K562 (cell line): ENCODE data around the gene ODF2. TPM values are rescaled to one million over a fixed set of nuclear protein-coding genes. Genes with fewer than 3 reads are reported as not detected.

Source experiments
- KHSRP ChIP-seq: fragments of 450-650 bp; IDR thresholded peaks from 2 replicates; pipeline ENCODE4 v1.6.1; 2017
- NRF1 ChIP-seq, 2 experiments: fragments of 450-650 bp; IDR thresholded peaks in 1 of 2; conservative IDR thresholded peaks in 1 of 2; 2 replicates each; pipeline ENCODE4 v1.6.1; 2014; ENCODE audit warnings: mild to moderate bottlenecking in 2 of 2
- PTBP1 ChIP-seq: fragments of 200-400 bp; formaldehyde crosslinking; IDR thresholded peaks from 2 replicates; pipeline ENCODE4 v1.6.1; 2017; ENCODE audit warnings: low read depth, low read length
- ZBTB8A ChIP-seq: fragments of 450-650 bp; IDR thresholded peaks from 2 replicates; pipeline ENCODE4 v1.6.1; 2018; ENCODE audit warnings: mild to moderate bottlenecking, moderate library complexity; ENCODE audit not compliant: partially characterized antibody
- polyA plus RNA-seq, 8 experiments: library from polyadenylated mRNA; depleted of rRNA in 4 of 8; stranded (reverse) in 5 of 8; unstranded in 3 of 8; fragments of >200 nt; fragmentation: Nextera tagmentation in 2 of 8; fragmentation: Illumina TruSeq in 1 of 8; extraction: Ambion mirVana in 2 of 8; extraction: Trizol in 1 of 8; gene quantifications; 2 replicates each; pipeline versions ENCODE4 v1.2.1 to v1.2.3, GENCODE V29; 2011 to 2014; ENCODE audit warnings: inconsistent platforms in 1 of 8, missing spikeins in 1 of 8
- total RNA-seq, 7 experiments: library from RNA; depleted of rRNA in 6 of 7; stranded (reverse); fragments of >200 nt in 6 of 7; fragmentation: Illumina TruSeq in 2 of 7; extraction: Trizol in 2 of 7; gene quantifications; 2 replicates each; pipeline versions ENCODE4 v1.2.1 to v1.2.3, GENCODE V29; 2011 to 2021; ENCODE audit warnings: low replicate concordance in 1 of 7
- TF ChIP-seq, protein P1 (sequence below): sonication (generic); formaldehyde crosslinking; IDR thresholded peaks from 2 replicates; pipeline ENCODE4 v1.8.0; 2023; ENCODE audit warnings: mild to moderate bottlenecking, missing genetic modification reagents
- TF ChIP-seq, protein P2 (sequence below): fragments of 450-650 bp; IDR thresholded peaks from 2 replicates; pipeline ENCODE4 v1.6.1; 2016; ENCODE audit warnings: low read depth
- TF ChIP-seq, protein P3 (sequence below): fragments of 250-450 bp; sonication (Bioruptor Pico); IDR thresholded peaks from 2 replicates; pipeline ENCODE4 v1.8.0; 2021; ENCODE audit warnings: mild to moderate bottlenecking, moderate library complexity
- TF ChIP-seq, protein P4 (sequence below), 2 experiments: fragments of 150-350 bp in 1 of 2; IDR thresholded peaks; 2 replicates each; pipeline ENCODE4 v1.6.1; 2012 to 2016; ENCODE audit warnings: low read depth in 2 of 2, low read length in 2 of 2, mild to moderate bottlenecking in 1 of 2, moderate library complexity in 1 of 2

The ODF2 gene
- total and polyA plus RNA-seq, 9 of the 15 experiments (the other 6 are each of a cell fraction or from before 2014, with no cell fraction given) = 16.5 to 83.2 (median 69.7) TPM

DNA sequence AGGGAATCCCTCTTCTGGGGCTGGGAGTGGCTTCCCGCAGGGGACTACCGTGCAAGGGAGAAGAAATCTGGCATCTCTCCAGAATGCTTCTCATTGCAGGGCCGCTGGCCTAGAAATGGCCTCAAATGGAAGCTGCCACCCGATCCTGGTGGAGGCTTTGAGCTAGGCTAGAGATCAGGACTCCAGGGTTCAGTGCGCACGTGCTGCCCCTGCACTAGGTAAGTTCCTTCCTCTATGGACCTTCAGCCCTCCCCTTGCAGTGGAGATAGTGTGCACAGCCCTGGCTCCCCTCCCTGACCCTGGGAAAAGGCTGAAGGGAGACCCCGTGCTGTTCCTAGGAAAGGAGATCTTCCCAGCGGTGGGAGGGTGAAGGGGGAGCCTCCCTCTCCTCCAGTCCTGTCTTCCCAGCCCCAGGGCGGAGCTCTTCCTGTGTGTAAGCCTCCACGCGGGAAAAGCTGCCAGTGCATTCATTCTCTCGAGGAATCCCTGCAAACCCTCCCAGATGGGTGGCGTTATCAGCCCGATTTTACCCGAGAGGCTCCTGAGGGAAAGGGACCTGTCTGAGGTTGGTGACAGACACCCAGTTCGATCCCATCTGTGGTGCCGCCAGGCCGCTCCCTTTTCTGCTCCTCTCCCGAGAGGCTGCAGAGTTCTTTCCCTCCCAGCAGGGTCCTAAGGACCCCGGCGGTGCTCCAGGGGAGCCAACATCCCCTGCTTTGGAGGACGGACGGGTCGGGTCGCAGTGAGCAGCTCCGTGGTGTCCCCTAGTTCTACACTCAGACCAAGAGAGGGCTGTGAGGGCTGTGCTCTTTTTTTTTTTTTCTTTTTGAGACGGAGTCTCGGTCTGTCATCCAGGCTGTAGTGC is 36.5 kb upstream of the ODF2 start (continued):
- TF ChIP-seq, protein P1, sequence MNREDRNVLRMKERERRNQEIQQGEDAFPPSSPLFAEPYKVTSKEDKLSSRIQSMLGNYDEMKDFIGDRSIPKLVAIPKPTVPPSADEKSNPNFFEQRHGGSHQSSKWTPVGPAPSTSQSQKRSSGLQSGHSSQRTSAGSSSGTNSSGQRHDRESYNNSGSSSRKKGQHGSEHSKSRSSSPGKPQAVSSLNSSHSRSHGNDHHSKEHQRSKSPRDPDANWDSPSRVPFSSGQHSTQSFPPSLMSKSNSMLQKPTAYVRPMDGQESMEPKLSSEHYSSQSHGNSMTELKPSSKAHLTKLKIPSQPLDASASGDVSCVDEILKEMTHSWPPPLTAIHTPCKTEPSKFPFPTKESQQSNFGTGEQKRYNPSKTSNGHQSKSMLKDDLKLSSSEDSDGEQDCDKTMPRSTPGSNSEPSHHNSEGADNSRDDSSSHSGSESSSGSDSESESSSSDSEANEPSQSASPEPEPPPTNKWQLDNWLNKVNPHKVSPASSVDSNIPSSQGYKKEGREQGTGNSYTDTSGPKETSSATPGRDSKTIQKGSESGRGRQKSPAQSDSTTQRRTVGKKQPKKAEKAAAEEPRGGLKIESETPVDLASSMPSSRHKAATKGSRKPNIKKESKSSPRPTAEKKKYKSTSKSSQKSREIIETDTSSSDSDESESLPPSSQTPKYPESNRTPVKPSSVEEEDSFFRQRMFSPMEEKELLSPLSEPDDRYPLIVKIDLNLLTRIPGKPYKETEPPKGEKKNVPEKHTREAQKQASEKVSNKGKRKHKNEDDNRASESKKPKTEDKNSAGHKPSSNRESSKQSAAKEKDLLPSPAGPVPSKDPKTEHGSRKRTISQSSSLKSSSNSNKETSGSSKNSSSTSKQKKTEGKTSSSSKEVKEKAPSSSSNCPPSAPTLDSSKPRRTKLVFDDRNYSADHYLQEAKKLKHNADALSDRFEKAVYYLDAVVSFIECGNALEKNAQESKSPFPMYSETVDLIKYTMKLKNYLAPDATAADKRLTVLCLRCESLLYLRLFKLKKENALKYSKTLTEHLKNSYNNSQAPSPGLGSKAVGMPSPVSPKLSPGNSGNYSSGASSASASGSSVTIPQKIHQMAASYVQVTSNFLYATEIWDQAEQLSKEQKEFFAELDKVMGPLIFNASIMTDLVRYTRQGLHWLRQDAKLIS = no peak
- TF ChIP-seq, protein P2, sequence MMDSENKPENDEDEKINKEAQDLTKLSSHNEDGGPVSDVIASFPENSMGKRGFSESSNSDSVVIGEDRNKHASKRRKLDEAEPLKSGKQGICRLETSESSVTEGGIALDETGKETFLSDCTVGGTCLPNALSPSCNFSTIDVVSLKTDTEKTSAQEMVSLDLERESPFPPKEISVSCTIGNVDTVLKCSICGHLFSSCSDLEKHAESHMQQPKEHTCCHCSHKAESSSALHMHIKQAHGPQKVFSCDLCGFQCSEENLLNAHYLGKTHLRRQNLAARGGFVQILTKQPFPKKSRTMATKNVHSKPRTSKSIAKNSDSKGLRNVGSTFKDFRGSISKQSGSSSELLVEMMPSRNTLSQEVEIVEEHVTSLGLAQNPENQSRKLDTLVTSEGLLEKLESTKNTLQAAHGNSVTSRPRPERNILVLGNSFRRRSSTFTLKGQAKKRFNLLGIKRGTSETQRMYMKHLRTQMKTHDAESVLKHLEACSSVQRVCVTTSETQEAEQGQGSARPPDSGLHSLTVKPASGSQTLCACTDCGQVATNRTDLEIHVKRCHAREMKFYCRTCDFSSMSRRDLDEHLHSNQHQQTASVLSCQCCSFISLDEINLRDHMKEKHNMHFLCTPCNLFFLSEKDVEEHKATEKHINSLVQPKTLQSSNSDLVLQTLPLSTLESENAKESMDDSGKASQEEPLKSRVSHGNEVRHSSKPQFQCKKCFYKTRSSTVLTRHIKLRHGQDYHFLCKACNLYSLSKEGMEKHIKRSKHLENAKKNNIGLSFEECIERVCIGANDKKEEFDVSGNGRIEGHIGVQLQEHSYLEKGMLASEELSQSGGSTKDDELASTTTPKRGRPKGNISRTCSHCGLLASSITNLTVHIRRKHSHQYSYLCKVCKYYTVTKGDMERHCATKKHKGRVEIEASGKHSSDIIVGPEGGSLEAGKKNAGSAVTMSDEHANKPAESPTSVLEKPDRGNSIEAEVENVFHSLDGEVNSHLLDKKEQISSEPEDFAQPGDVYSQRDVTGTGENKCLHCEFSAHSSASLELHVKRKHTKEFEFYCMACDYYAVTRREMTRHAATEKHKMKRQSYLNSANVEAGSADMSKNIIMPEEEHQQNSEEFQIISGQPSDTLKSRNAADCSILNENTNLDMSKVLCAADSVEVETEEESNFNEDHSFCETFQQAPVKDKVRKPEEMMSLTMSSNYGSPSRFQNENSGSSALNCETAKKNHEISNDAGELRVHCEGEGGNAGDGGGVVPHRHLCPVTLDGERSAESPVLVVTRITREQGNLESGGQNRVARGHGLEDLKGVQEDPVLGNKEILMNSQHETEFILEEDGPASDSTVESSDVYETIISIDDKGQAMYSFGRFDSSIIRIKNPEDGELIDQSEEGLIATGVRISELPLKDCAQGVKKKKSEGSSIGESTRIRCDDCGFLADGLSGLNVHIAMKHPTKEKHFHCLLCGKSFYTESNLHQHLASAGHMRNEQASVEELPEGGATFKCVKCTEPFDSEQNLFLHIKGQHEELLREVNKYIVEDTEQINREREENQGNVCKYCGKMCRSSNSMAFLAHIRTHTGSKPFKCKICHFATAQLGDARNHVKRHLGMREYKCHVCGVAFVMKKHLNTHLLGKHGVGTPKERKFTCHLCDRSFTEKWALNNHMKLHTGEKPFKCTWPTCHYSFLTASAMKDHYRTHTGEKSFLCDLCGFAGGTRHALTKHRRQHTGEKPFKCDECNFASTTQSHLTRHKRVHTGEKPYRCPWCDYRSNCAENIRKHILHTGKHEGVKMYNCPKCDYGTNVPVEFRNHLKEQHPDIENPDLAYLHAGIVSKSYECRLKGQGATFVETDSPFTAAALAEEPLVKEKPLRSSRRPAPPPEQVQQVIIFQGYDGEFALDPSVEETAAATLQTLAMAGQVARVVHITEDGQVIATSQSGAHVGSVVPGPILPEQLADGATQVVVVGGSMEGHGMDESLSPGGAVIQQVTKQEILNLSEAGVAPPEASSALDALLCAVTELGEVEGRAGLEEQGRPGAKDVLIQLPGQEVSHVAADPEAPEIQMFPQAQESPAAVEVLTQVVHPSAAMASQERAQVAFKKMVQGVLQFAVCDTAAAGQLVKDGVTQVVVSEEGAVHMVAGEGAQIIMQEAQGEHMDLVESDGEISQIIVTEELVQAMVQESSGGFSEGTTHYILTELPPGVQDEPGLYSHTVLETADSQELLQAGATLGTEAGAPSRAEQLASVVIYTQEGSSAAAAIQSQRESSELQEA = no peak
- TF ChIP-seq PTBP1 = no peak
- TF ChIP-seq ZBTB8A = no peak
- TF ChIP-seq, protein P3, sequence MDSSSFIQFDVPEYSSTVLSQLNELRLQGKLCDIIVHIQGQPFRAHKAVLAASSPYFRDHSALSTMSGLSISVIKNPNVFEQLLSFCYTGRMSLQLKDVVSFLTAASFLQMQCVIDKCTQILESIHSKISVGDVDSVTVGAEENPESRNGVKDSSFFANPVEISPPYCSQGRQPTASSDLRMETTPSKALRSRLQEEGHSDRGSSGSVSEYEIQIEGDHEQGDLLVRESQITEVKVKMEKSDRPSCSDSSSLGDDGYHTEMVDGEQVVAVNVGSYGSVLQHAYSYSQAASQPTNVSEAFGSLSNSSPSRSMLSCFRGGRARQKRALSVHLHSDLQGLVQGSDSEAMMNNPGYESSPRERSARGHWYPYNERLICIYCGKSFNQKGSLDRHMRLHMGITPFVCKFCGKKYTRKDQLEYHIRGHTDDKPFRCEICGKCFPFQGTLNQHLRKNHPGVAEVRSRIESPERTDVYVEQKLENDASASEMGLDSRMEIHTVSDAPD (CRISPR knock-in tag) = no peak
- TF ChIP-seq, protein P4, sequence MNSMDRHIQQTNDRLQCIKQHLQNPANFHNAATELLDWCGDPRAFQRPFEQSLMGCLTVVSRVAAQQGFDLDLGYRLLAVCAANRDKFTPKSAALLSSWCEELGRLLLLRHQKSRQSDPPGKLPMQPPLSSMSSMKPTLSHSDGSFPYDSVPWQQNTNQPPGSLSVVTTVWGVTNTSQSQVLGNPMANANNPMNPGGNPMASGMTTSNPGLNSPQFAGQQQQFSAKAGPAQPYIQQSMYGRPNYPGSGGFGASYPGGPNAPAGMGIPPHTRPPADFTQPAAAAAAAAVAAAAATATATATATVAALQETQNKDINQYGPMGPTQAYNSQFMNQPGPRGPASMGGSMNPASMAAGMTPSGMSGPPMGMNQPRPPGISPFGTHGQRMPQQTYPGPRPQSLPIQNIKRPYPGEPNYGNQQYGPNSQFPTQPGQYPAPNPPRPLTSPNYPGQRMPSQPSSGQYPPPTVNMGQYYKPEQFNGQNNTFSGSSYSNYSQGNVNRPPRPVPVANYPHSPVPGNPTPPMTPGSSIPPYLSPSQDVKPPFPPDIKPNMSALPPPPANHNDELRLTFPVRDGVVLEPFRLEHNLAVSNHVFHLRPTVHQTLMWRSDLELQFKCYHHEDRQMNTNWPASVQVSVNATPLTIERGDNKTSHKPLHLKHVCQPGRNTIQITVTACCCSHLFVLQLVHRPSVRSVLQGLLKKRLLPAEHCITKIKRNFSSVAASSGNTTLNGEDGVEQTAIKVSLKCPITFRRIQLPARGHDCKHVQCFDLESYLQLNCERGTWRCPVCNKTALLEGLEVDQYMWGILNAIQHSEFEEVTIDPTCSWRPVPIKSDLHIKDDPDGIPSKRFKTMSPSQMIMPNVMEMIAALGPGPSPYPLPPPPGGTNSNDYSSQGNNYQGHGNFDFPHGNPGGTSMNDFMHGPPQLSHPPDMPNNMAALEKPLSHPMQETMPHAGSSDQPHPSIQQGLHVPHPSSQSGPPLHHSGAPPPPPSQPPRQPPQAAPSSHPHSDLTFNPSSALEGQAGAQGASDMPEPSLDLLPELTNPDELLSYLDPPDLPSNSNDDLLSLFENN (IDR thresholded peaks at IDR 0.05; ENCODE audit: low read depth in 2 of 2, low read length in 2 of 2) = no peak
- no peak for TF ChIP-seq KHSRP
- TF ChIP-seq NRF1 (conservative IDR thresholded peaks at IDR 0.05 in 1 of 2, IDR thresholded peaks at IDR 0.05 in 1 of 2) = peak in 1 of 2 experiments; percentile 21; a peak in 2 of 4 replicates
